D721Med (cell line): ENCODE results near the gene DOK7.

Experiments
- DNase-seq: peaks from one replicate; pipeline ENCODE4 v3.0.0; 2011; ENCODE audit warnings: low spot score; ENCODE audit not compliant: insufficient read length
- FAIRE-seq: peaks from 2 replicates; lab custom pipeline; 2011; peaks lifted over from hg19 to GRCh38; lab: Jason Lieb, UNC
- TF ChIP-seq, protein P1 (sequence below): IDR thresholded peaks from 2 replicates; pipeline ENCODE4 v1.5.1; 2012; ENCODE audit warnings: mild to moderate bottlenecking, control low read depth; ENCODE audit not compliant: insufficient read depth; ENCODE audit errors: missing control alignments

The DOK7 gene

DNA sequence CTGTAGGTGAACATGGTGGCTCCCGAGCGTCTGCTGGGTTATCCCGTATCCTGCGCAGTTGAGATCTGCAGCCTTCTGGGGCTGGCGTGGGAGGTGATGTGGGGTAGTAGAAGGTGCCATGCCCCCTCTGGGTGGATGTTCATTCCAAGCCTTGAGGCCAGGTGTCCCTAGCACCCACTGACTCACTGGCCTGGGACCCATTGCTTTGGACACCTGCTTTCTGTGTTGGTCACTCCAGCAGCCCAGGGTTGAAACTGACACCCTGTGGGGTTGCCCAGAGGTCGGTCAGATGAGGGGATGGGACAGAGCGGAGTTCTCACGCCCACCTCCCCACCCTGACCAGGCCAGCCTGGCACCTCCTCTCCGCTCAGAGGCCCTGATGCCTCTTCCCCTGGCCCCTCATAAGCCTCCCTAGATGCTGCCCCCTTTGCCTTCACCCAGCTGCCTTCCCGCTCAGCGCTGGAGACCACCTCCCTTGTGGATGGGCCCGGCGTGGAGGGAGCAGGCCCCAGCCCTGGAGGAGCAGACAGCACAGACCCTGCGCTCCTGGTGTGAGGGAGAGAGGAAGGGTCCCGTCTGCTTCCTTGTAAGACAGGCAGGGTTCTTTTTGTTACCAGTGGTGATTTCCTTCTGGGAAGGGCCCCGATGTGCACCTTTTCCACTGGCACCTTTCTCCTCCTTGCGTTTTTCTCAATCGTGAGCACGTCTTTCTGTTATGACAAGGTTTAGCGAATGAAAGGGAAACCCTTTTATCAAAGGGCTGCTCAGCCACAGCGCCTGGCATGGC lies 2.0 kb downstream of the DOK7 start:
- TF ChIP-seq, protein P1, sequence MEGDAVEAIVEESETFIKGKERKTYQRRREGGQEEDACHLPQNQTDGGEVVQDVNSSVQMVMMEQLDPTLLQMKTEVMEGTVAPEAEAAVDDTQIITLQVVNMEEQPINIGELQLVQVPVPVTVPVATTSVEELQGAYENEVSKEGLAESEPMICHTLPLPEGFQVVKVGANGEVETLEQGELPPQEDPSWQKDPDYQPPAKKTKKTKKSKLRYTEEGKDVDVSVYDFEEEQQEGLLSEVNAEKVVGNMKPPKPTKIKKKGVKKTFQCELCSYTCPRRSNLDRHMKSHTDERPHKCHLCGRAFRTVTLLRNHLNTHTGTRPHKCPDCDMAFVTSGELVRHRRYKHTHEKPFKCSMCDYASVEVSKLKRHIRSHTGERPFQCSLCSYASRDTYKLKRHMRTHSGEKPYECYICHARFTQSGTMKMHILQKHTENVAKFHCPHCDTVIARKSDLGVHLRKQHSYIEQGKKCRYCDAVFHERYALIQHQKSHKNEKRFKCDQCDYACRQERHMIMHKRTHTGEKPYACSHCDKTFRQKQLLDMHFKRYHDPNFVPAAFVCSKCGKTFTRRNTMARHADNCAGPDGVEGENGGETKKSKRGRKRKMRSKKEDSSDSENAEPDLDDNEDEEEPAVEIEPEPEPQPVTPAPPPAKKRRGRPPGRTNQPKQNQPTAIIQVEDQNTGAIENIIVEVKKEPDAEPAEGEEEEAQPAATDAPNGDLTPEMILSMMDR, result no peak
- FAIRE-seq (no peak), DNase-seq (no peak)

DNA sequence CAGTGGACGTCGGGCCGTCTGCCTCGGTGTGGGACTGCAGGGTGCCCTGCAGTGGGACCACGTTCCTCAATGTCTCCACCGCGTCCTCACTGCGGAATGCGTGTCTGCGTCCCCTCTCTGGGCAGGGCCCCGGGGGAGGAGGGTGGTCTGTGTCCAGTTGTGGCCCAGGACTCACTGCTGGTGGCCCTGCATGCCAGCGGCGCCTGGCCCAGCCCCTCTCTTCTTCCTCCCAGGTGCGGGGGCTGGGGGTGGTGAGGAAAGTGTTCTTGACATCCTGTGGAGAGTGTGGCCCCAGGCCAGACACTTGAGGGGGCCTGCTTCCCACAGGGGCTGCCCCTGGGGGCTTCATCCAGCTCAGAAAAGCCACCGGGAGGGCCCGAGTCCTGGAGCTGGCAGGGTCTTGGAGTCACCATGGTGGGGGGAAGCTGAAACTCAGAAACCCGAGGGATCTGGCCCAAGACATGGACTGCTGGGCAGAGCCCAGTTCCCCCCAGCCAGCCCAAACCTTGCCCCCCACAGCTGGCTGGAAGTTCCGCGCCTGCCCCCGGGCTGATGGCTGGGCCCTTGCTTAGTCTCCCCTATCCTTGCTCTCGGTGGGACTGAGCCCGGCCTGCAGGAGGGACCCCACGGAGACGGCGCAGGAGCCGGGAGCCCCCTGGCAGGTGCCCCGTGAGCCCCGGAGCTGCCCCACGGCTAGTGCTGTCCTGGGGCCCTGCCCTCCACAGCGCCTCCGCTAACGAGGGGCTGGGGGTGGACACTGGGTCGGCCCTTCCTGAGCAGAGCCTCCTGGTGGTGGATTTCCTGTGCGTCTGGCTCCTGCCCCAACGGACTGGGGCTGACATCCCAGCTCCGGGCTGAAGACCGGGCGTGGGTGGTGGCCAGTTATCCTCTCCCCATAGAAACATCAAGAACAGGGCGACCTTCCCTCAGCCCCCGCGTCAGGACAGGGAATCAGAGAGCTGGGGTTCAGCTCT lies 2.9 kb downstream of the DOK7 start:
- no peak for DNase-seq
- TF ChIP-seq, protein P1, result no peak
- no peak for FAIRE-seq

DNA sequence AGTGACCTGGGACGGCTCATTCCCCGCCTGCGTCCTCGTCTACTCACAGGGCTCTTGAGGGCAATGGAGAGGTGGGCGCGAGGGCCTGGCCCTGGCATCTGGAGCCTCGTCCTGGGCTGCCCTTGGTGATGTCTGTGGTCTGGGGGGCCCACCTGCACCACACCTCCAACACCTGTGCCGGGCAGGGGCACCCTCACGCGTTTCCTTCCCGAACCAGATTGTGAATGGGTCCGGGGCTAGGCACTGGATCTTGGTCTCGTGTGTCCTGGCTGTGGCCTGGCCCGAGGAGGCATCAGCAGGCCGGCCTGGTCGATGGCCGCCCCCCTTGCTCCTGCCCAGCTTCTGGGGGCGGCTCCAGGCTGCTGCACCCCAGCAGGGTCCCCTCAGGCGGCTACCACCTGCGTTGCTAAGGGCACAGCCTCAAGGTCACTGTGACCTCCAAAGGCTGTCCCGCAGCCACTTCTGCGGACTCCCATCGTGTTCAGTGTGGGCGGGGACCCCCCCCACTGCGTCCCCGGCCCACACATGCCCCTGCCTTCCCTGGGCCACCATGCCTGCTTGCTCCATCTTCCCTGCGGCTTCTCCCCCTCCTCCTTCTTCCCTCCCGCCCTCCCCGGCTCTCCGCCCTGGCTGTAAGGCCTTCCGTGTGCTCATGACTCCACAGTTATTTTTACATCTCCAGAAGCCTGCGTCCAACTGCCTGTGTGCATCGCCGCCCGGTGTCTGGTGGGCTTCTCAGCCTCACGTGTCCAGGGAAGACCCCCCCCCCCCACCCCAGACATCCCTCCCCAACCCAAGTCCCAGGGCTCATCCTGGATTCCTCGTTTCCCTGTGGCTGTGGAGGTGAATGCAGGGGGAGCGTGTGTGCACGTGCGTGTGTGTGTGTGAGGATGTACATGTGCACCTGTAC lies 3.8 kb downstream of the DOK7 start:
- DNase-seq (no peak), FAIRE-seq (no peak)
- TF ChIP-seq, protein P1, result no peak

DNA sequence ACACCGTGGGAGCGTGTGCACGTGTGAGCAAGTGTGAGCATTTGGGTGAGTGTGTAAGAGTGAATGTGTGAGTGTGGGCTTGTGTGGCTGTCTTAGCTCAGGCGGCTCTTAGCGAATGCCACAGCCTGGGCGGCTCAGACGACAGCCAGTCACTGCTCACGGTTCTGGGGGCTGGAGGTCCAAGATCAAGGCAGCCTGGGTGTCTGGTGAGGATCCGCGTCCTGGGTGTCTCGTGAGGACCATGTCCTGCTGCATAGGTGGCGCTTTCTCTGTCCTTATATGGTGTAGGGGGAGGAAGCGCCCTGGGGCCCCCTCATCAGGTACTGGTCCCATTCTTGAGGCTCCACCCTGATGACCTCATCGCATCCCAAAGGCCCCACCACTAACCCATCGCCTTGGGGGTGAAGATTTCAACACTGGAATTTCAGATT lies 4.5 kb downstream of the DOK7 start:
- TF ChIP-seq, protein P1, result no peak
- FAIRE-seq (no peak), DNase-seq (no peak)

DNA sequence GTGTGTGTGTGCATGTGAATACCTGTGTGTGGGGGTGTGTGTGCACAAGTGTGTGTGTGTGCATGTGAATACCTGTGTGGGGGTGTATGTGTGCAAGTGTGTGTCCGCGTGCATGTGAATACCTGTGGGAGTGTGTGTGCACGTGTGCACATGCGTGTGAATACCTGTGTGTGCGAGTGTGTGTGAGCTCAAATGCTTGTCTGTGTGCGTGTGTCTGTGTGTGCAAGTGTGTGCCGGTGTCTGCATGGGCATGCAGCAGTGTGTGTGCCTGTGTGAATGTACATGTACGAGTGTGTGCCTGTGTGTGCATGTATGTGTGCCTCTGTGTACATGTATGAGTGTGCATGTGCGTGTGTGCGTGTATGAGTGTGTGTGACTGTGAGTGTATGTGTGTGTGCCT lies 5.0 kb downstream of the DOK7 start:
- DNase-seq, result no peak
- TF ChIP-seq, protein P1, result no peak
- no peak for FAIRE-seq

DNA sequence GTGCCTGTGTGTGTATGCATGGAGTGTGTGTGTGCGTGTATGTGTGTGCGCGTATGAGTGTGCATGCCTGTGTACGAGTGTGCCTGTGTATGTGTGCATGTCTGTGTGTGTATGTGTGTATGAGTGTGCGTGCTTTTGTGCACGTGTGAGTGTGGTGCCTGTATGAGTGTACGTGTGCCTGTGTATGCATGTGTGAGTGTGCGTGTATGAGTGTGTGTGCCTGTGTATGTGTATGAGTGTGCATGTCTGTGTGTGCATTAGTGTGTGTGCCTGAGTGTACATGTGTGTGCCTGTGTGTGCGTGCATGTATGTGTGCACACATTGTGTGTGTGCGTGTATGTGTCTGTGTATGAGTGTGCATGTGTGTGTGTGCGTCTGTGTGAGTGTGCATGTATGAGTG lies 5.7 kb downstream of the DOK7 start:
- FAIRE-seq, result no peak
- TF ChIP-seq, protein P1, result no peak
- no peak for DNase-seq
